LNCaP clone FGC (cell line): ENCODE results near the gene WSCD1.

Experiments
- DNase-seq: peaks from one replicate; pipeline ENCODE4 v3.0.0-alpha.2; 2011; ENCODE audit warnings: low read depth
- H3K4me3 ChIP-seq: 2 replicates; pipeline ENCODE4 v1.5.1; 2011; ENCODE audit warnings: mild to moderate bottlenecking, low read depth, low read length, control low read depth
- TF ChIP-seq, protein P1 (sequence below): IDR thresholded peaks from 2 replicates; pipeline ENCODE4 v1.5.1; 2012; ENCODE audit warnings: mild to moderate bottlenecking; ENCODE audit not compliant: control insufficient read depth, insufficient read depth; ENCODE audit errors: extremely low read depth

WSCD1 gene

DNA sequence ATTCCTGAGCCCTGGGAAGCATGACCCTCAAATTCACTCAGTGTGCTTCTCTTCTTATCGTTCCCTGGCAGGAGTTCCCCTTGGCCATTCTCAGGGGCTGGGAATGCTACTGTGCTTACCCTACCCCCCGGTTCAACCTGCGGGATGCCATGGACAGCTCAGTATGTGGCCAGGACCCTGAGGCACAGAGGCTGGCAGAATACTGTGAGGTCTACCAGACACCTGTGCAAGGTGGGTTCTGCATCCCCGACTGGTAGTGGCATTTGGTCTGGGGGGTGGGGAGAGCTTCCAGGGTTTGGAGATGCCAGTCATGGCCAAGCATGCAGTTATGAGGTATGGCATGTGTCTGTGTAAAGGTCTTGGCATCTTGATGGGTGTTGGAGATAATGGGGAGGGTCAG lies 39.4 kb downstream of the WSCD1 start:
- no peak overlapping the region for H3K4me3 ChIP-seq
- TF ChIP-seq, protein P1, sequence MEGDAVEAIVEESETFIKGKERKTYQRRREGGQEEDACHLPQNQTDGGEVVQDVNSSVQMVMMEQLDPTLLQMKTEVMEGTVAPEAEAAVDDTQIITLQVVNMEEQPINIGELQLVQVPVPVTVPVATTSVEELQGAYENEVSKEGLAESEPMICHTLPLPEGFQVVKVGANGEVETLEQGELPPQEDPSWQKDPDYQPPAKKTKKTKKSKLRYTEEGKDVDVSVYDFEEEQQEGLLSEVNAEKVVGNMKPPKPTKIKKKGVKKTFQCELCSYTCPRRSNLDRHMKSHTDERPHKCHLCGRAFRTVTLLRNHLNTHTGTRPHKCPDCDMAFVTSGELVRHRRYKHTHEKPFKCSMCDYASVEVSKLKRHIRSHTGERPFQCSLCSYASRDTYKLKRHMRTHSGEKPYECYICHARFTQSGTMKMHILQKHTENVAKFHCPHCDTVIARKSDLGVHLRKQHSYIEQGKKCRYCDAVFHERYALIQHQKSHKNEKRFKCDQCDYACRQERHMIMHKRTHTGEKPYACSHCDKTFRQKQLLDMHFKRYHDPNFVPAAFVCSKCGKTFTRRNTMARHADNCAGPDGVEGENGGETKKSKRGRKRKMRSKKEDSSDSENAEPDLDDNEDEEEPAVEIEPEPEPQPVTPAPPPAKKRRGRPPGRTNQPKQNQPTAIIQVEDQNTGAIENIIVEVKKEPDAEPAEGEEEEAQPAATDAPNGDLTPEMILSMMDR, result no peak
- no peak for DNase-seq

- DNase-seq, result no peak
- TF ChIP-seq, protein P1, result no peak
- H3K4me3 ChIP-seq, result no peak overlapping the region
Measured at GRCh38 chr17:6110088-6110487, 39.9 kb downstream of the WSCD1 start.

GRCh38 chr17:6110592-6110991 lies 40.4 kb downstream of the WSCD1 start:
- no peak for DNase-seq
- H3K4me3 ChIP-seq, result no peak overlapping the region
- TF ChIP-seq, protein P1, result no peak

DNA sequence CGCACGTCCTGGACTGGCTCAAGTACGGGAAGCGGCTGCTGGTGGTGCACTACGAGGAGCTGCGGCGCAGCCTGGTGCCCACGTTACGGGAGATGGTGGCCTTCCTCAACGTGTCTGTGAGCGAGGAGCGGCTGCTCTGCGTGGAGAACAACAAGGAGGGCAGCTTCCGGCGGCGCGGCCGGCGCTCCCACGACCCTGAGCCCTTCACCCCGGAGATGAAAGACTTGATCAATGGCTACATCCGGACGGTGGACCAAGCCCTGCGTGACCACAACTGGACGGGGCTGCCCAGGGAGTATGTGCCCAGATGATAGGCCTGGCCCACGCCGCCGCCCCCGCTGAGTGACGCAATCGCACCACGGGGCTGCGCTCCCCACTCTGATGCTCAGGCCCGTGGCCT lies 50.2 kb downstream of the WSCD1 start:
- DNase-seq, result no peak
- H3K4me3 ChIP-seq, result no peak overlapping the region
- TF ChIP-seq, protein P1, result no peak

DNA sequence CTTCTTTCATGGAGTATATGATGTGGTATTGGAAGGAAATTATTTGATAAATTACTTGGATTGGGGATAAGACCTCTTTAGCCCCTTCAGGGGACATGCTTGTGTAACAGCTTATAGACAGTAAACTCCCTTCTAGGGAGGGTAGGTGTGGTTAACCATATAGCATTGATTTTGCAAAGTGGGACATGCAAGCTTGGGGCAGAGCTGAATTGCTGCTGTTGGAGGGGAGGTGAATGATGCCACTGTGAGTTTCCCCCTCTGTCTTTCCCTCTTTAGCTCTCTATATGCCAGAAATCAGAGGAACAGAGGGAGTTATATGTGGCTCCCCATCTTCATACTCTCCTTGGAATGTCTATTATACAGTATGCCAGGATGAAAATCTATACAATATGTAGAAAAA lies 54.7 kb downstream of the WSCD1 start:
- DNase-seq, result no peak
- H3K4me3 ChIP-seq, result no peak overlapping the region
- TF ChIP-seq, protein P1, result no peak

GRCh38 chr17:6126768-6127167 lies 56.6 kb downstream of the WSCD1 start:
- TF ChIP-seq, protein P1, result no peak
- H3K4me3 ChIP-seq, result no peak overlapping the region
- DNase-seq, result no peak

- TF ChIP-seq, protein P1, result no peak
- no peak for DNase-seq
- no peak overlapping the region for H3K4me3 ChIP-seq
Measured at GRCh38 chr17:6134721-6135120, 64.5 kb downstream of the WSCD1 start.
